HG03039 (cell line): ENCODE results near the gene FLYWCH1.

Source experiments
- ATAC-seq: cut with Tn5 transposase; IDR thresholded peaks from one replicate; pipeline ENCODE4 v1.9.1; 2021; ENCODE audit warnings: mild to moderate bottlenecking, moderate library complexity; ENCODE audit not compliant: unreplicated experiment

The FLYWCH1 gene

GRCh38 chr16:2911638-2912329 lies at the start of gene FLYWCH1:
Gene FLYWCH1, plus strand, starts transcription at chr16:2911931. Its CDS starts 17,755 bp downstream, at chr16:2929686.
- peak; percentile 90 for ATAC-seq

- ATAC-seq = no peak
These were observed 46.1 kb upstream of the FLYWCH1 start for GRCh38 chr16:2865651-2866050.

- ATAC-seq = no peak
These were observed 45.3 kb upstream of the FLYWCH1 start for GRCh38 chr16:2866431-2866830.

- ATAC-seq = no peak
These were observed 44.1 kb upstream of the FLYWCH1 start for GRCh38 chr16:2867661-2867986.

GRCh38 chr16:2867987-2868789 lies 43.5 kb upstream of the FLYWCH1 start:
- ATAC-seq = peak; percentile 70

- no peak for ATAC-seq
These were observed 39.8 kb upstream of the FLYWCH1 start for GRCh38 chr16:2871926-2872325.

GRCh38 chr16:2874032-2874911 lies 37.5 kb upstream of the FLYWCH1 start:
- no peak for ATAC-seq

GRCh38 chr16:2874912-2875362 lies 36.8 kb upstream of the FLYWCH1 start:
- no peak for ATAC-seq

- no peak for ATAC-seq
These were observed 31.8 kb upstream of the FLYWCH1 start for GRCh38 chr16:2879854-2880508.

- peak; percentile 3 for ATAC-seq
These were observed 29.7 kb upstream of the FLYWCH1 start for GRCh38 chr16:2881783-2882649.

- ATAC-seq = peak; percentile 81
These were observed 28.9 kb upstream of the FLYWCH1 start, which contains the start of gene FLYWCH2 for GRCh38 chr16:2882650-2883457. Gene FLYWCH2, plus strand, starts transcription at chr16:2883215. Its CDS starts 13,235 bp downstream, at chr16:2896450.

- ATAC-seq = peak; percentile 1
These were observed 28.2 kb upstream of the FLYWCH1 start for GRCh38 chr16:2883458-2883908.

GRCh38 chr16:2884041-2884451 lies 27.7 kb upstream of the FLYWCH1 start:
- ATAC-seq = no peak

- no peak for ATAC-seq
These were observed 17.5 kb upstream of the FLYWCH1 start for GRCh38 chr16:2894231-2894630.

- no peak for ATAC-seq
These were observed 15.9 kb upstream of the FLYWCH1 start for GRCh38 chr16:2895813-2896212.

- ATAC-seq = no peak
These were observed 15.2 kb upstream of the FLYWCH1 start for GRCh38 chr16:2896480-2897010.

GRCh38 chr16:2897110-2897509 lies 14.6 kb upstream of the FLYWCH1 start:
- ATAC-seq = no peak

- no peak for ATAC-seq
These were observed 12.7 kb upstream of the FLYWCH1 start for GRCh38 chr16:2898831-2899563.
